Germinal center (tissue), 1 donor: ENCODE measurements around the gene ENTPD6.

ENCODE experiments used
- DNase-seq: peaks from one replicate; pipeline ENCODE4 v3.0.0; 2012; ENCODE audit warnings: mixed read lengths, low spot score

ENTPD6 gene

GRCh38 chr20:25209400-25209799 is 13.9 kb downstream of the ENTPD6 start:
- DNase-seq = no peak

DNA sequence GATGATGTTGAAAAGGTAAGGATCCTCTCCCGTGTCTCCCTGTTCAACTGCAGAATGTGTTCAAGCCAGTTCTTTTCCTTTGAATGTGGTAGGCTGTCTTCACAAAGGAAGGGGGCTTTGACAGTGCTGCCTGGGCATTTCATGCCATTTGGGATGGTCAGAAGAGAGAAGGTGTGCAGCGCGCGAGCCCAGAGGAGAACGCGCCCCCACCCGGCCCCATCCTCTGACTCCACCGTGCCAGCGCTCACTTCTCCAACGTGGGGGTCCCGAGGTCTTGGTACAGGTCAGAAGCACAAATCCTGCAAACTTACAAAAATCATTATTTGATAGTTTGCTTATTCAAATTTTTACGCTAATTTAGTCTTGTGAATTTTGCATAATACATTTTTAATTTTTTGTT is 14.4 kb downstream of the ENTPD6 start:
- no peak for DNase-seq

DNA sequence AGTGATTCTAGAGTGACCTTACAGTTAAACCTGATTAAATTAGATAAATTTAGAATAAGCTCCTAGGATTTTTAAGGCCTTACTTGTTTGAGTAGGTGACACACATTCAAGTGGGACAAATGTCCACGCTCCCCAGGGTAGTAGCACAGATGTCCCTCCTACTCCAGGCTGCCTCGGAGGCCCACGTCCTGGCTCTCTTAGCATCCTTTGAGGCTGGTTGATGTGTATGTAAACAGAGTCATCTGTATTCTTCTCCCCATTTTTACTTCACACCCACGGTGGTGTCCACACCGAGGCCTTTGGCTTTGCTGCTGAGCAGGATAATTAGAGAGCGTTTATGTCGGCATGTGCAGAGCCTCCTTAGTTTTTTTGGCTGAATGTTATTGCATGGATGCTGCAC is 15.8 kb downstream of the ENTPD6 start:
- DNase-seq = no peak

DNA sequence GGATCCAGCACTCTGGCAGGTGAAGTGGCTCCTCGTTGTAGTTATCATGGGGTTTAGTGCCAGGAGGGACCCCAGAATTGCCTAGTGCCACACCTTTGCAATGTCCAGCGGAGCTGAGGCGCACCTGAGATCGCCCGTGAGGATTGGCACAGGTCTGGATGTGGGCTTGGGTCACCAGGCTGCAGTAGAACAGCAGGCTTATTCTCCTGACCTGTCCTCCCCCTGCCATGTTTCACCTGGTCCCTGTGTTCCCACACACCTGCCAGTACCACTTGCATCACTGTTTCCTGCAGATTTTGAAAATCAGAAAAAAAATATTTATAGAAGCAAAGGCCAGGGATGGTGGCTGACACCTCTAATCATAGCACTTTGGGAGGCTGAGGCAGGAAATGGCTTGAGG is 16.7 kb downstream of the ENTPD6 start:
- no peak for DNase-seq

DNA sequence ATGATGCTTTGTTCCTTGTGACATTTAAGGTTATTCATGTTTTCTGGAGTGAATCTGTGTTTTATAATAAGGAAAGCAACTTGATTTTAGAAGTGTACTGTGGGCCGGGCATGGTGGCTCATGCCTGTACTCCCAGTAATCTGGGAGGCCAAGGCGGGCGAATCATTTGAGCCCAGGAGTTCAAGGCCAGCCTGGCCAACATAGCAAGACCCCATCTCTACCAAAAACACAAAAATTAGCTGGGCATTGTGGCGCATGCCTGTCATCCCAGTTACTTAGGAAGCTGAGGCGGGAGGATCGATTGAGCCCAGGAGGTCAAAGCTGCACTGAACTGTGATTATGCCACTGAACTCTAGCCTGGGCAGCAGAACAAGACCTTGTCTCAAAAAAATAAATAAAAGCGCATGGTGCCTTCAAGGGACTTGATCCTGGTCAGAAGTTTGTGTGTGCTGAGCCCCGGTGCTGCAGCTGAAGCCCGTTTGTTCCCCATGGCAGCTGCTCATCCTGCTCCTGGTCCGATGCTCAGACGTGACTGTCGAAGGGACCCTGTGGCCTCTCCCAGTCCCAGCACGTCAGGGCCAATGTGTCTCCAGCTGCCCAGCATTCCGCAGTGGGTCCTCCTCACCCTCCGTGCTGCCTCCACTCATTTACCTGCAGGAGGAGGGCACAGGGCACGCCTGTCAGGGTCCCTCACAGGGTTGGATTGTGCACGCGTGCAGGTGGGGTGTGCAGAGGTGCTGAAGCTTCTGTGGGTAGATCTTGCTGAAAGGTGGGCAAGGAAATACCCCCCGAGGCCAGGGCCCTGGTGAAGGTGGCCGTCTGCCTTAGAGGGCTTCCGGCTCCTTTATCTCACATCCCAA is 18.3 kb downstream of the ENTPD6 start:
- DNase-seq = no peak

DNA sequence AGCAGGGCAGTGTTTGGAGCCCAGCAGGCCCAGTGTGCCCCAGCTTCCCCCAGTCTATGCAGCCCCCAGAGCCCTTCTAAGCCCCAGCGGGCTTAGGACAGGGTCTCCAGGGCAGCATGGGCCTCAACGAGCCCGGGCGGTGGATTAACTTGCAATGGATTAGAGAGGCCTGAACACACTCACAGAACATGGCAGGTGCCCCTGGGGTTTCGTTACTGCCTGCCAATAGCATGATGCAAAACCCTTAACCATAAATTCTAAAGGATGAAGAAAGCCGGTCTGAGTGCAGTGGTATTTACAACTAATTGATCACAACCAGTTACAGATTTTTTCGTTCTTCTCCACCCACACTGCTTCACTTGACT is 18.9 kb downstream of the ENTPD6 start:
- no peak for DNase-seq

GRCh38 chr20:25214819-25215218 is 19.3 kb downstream of the ENTPD6 start:
- no peak for DNase-seq

GRCh38 chr20:25215521-25215920 is 20.0 kb downstream of the ENTPD6 start:
- DNase-seq = no peak

- DNase-seq = no peak
Observed at GRCh38 chr20:25216199-25216945, 20.9 kb downstream of the ENTPD6 start.

GRCh38 chr20:25217161-25218108 is 21.9 kb downstream of the ENTPD6 start:
- DNase-seq = no peak

GRCh38 chr20:25218109-25218486 is 22.6 kb downstream of the ENTPD6 start:
- no peak for DNase-seq

DNA sequence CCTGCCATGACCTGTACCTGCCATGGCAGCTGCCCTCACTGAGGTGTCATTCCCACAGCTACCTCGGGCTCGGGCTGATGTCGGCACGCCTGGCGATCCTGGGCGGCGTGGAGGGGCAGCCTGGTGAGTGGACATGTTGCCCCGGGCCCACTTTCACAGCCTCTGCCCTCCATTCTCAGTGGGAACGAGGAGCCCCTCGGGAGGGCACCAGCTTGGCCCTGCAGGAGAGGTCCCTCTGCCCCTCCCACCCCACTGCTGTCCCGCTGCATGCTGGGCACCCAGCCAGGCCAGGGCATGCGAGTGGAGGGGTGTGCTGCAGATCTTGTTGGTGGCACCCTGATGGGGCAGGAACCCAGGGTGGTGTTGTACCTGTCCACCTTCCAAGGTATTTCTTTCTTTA is 23.0 kb downstream of the ENTPD6 start:
- no peak for DNase-seq

- DNase-seq = no peak
Observed at GRCh38 chr20:25219365-25219764, 23.9 kb downstream of the ENTPD6 start.

- DNase-seq = no peak
Observed at GRCh38 chr20:25220021-25220730, 24.7 kb downstream of the ENTPD6 start.

DNA sequence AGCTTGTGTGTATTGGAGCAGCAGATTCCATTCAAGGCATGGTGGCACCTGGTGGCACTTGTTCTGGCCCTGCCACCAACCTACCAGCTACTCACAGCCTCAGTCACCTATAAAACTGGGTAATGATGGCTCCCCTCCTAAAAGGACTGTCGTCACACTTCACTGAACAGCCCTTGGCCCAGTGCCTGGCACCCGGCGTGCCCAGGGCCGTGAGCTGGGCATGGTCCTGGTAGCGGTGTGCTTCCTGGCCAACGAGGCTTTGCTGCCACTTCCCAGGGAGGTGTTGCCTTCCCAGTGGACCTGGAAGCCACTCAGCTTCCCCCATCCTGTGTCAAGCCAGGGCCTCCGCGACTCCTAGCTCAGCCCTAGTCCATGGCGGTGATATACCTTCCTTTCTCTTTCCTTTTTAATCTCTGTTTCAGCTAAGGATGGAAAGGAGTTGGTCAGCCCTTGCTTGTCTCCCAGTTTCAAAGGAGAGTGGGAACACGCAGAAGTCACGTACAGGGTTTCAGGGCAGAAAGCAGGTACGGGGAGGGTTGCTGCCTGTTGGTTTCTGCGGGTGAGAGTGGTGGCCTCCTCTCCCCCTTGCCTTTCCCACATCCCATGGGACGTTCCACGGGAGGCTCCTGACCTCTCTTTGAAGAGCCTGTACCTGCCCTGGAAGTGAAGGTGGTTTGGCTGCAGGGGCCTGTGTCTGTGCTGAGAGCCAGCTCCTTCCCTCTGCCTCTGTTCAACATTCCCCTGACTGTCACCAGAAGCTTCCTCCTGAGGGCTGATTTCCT is 25.5 kb downstream of the ENTPD6 start:
- DNase-seq = no peak

DNA sequence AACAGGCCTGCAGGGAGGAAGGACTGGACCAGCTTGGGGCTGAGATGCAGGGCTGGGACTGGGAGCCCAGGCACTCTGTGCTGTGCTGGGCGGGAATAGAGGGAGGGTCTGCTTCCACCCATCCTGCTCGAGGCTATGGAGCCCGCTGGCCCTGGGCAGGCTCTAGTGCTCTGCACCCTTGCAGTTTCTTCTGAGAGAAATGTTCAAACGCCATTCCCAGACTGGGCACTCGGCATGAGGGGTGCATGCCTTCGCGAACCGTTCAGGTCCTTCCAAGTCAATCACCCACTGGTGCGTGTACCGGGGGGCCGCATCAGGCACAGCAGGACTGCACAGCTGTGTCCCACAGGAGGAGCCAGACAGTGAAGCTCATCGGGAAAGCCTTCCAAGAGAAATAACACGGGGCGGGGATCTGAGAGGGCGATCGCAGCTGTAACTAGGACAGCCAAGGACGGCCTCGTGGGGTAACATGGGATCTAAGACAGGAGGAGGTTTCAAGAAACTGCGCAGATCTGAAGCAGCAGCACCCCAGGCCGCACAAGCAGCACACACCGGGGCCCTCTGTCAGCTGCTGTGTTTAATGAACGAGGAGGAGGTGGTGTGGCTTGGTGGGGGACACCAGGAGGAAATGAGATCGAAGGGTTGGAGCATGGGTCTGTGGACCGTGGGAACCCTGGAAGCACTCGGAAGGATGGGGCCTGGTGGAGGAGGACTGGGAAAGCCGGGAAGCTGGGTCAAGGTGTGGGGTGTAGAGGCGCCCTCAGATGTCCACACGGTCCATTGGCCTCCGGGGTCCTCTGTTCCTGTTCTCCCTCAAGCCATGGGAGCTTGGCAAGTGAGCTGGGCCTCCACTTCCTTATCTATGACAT is 26.3 kb downstream of the ENTPD6 start:
- no peak for DNase-seq

DNA sequence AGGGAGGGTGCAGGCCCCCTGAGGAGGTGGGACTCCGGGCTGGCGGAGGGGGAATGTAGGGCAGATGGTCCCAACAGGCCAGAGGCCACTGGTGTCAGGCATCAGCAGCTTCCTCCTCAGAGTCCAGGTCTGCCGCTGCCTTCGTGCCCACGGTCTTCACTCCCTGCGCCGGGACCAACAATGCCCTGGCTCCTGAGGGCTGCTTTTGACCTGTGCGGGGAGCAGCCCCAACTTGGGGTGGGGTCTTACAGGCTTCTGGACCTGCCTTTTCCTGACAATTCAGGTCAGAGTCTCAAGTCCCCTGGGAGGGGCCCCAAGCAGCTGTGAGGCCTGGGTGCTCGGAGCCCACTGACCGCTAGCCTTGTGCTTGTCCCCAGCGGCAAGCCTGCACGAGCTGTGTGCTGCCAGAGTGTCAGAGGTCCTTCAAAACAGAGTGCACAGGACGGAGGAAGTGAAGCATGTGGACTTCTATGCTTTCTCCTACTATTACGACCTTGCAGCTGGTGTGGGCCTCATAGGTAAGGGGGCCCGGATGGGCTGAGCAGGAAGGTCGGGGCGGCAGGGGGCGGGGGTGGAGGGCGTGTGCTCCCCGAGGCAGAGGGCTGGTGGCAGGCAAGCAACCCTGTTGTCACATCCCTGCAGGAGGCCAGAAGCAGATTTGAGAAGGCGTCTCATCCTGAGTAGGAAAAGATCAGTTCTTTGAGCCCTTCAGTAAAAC is 27.1 kb downstream of the ENTPD6 start:
- no peak for DNase-seq

DNA sequence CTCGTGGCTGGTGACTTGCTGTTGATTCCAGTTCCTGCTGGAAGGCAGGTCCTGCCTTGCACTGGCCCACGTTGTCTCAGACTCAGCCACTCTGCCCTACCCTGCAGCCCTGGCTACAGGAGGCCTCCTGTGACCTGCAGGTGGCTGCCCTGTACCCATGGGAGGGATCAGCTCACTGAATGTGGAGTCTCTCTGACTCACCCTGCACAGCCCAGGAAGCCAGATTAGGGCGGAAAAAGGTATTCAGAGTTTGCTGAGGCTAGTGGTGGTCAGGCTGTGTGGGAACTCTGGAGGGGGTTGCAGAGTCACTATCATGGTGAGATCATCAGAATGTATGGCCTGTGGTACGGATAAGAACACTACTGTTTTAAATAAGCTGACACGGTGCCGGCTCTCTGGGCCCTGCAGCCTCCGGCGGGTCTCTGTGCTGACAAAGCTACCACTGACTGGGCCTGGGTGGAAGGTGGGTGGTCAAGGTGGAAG is 27.7 kb downstream of the ENTPD6 start:
- no peak for DNase-seq
